GM23338 (cell line): ENCODE data around the gene RBL1. TPM values are rescaled to one million over a fixed set of nuclear protein-coding genes. Genes with fewer than 3 reads are reported as not detected.

Experiments used
- ATAC-seq: fragments of 200-7000 bp; cut with Tn5 transposase; 3 replicates; pipeline ENCODE4 v1.9.1; 2020
- DNase-seq: peaks from one replicate; pipeline ENCODE4 v3.0.0-alpha.2; 2015; ENCODE audit warnings: low spot score
- H2AFZ ChIP-seq: fragments of 200-600 bp; sonication (generic); 2 replicates; pipeline ENCODE4 v1.8.0; 2016; ENCODE audit warnings: antibody characterized with exemption, mild to moderate bottlenecking, moderate library complexity
- H3F3A ChIP-seq: fragments of 200-600 bp; sonication (generic); replicated peaks from 2 replicates; pipeline ENCODE4 v1.8.0; 2017; ENCODE audit warnings: antibody characterized with exemption, mixed run types, low read depth
- H3K27ac ChIP-seq: fragments of 200-600 bp; sonication (generic); 2 replicates; pipeline ENCODE4 v1.6.1; 2016; ENCODE audit warnings: low read depth
- H3K27me3 ChIP-seq: fragments of 200-600 bp; sonication (generic); 2 replicates; pipeline ENCODE4 v1.8.0; 2016; ENCODE audit warnings: mild to moderate bottlenecking, mixed run types, moderate library complexity; ENCODE audit not compliant: insufficient read depth
- H3K36me3 ChIP-seq: fragments of 200-600 bp; sonication (generic); 2 replicates; pipeline ENCODE4 v1.8.0; 2016; ENCODE audit warnings: mild to moderate bottlenecking; ENCODE audit not compliant: insufficient read depth
- H3K4me1 ChIP-seq: fragments of 200-600 bp; sonication (generic); 2 replicates; pipeline ENCODE4 v1.8.0; 2016; ENCODE audit warnings: mild to moderate bottlenecking, moderate library complexity; ENCODE audit not compliant: insufficient read depth
- H3K4me2 ChIP-seq: fragments of 200-600 bp; sonication (generic); 2 replicates; pipeline ENCODE4 v1.7.1; 2017; ENCODE audit warnings: mixed run types
- H3K4me3 ChIP-seq: fragments of 200-600 bp; sonication (generic); 2 replicates; pipeline ENCODE4 v1.6.1; 2016; ENCODE audit warnings: mixed run types
- H3K79me2 ChIP-seq: fragments of 200-600 bp; sonication (generic); replicated peaks from 2 replicates; pipeline ENCODE4 v1.8.0; 2017; ENCODE audit warnings: mild to moderate bottlenecking; ENCODE audit not compliant: insufficient read depth
- H3K9me2 ChIP-seq: fragments of 200-600 bp; sonication (generic); 2 replicates; pipeline ENCODE4 v1.8.0; 2017; ENCODE audit not compliant: insufficient read depth
- H4K20me1 ChIP-seq: fragments of 200-600 bp; sonication (generic); replicated peaks from 2 replicates; pipeline ENCODE4 v1.8.0; 2017; ENCODE audit warnings: mild to moderate bottlenecking; ENCODE audit not compliant: insufficient read depth
- H3K27ac Mint-ChIP-seq: 2 replicates; pipeline ENCODE4 v1.8.0; 2020; ENCODE audit warnings: inconsistent platforms, mild to moderate bottlenecking, moderate library complexity, mixed read lengths
- H3K27me3 Mint-ChIP-seq: 3 replicates; pipeline ENCODE4 v1.8.0; 2022; ENCODE audit warnings: low read depth, mild to moderate bottlenecking, moderate library complexity, mixed read lengths, inconsistent platforms; ENCODE audit not compliant: insufficient read depth, poor library complexity
- H3K36me3 Mint-ChIP-seq: 3 replicates; pipeline ENCODE4 v1.8.0; 2021; ENCODE audit warnings: low read depth, mild to moderate bottlenecking, inconsistent platforms, moderate library complexity, mixed read lengths
- H3K4me1 Mint-ChIP-seq: 3 replicates; pipeline ENCODE4 v1.8.0; 2020; ENCODE audit warnings: mild to moderate bottlenecking, inconsistent platforms, mixed read lengths
- H3K4me3 Mint-ChIP-seq: 3 replicates; pipeline ENCODE4 v1.8.0; 2021; ENCODE audit warnings: moderate library complexity, mild to moderate bottlenecking, inconsistent platforms, mixed read lengths
- H3K9me3 Mint-ChIP-seq: 3 replicates; pipeline ENCODE4 v1.8.0; 2020; ENCODE audit warnings: moderate library complexity, mild to moderate bottlenecking, inconsistent platforms, mixed read lengths
- CREB1 ChIP-seq: fragments of 250-450 bp; sonication (Bioruptor Pico); IDR thresholded peaks from 2 replicates; pipeline ENCODE4 v1.5.0; 2020; ENCODE audit warnings: low read depth, mild to moderate bottlenecking, moderate library complexity
- EZH2phosphoT487 ChIP-seq: fragments of 200-600 bp; sonication (generic); IDR thresholded peaks from one replicate; pipeline ENCODE4 v1.8.1; 2018; ENCODE audit warnings: antibody characterized with exemption; ENCODE audit not compliant: unreplicated experiment
- JUNB ChIP-seq: IDR thresholded peaks from one replicate; pipeline ENCODE4 v1.6.1; 2016; ENCODE audit warnings: antibody characterized with exemption; ENCODE audit not compliant: unreplicated experiment
- NANOG ChIP-seq: IDR thresholded peaks from 2 replicates; pipeline ENCODE4 v1.6.1; 2016; ENCODE audit warnings: antibody characterized with exemption, borderline replicate concordance
- POLR2AphosphoS5 ChIP-seq: IDR thresholded peaks from 2 replicates; pipeline ENCODE4 v1.6.1; 2016; ENCODE audit warnings: antibody characterized with exemption, low read depth
- ZNF114 ChIP-seq: fragments of 250-450 bp; sonication (Bioruptor Pico); IDR thresholded peaks from 2 replicates; pipeline ENCODE4 v1.5.0; 2020; ENCODE audit warnings: mild to moderate bottlenecking, moderate library complexity
- ZNF331 ChIP-seq: fragments of 250-450 bp; sonication (Bioruptor Pico); IDR thresholded peaks from 2 replicates; pipeline ENCODE4 v1.5.0; 2020; ENCODE audit warnings: low read depth, mild to moderate bottlenecking, moderate library complexity
- polyA plus RNA-seq: library from polyadenylated mRNA; unstranded; fragments of >200 nt; fragmentation: Nextera tagmentation; extraction: Ambion mirVana; gene quantifications from 2 replicates; pipeline ENCODE4 v1.2.1, GENCODE V29; 2016
- total RNA-seq: library from RNA; depleted of rRNA; stranded (reverse); fragments of >200 nt; shearing (Covaris generic); gene quantifications from 2 replicates; pipeline ENCODE4 v1.2.3, GENCODE V29; 2014
- TF ChIP-seq, protein P1 (sequence below): IDR thresholded peaks from 2 replicates; pipeline ENCODE4 v1.6.1; 2016; ENCODE audit warnings: antibody characterized with exemption
- TF ChIP-seq, protein P2 (sequence below): IDR thresholded peaks from one replicate; pipeline ENCODE4 v1.6.1; 2018; ENCODE audit warnings: antibody characterized with exemption; ENCODE audit not compliant: unreplicated experiment
- TF ChIP-seq, protein P3 (sequence below), 2 experiments: fragments of 200-600 bp in 1 of 2; sonication (generic) in 1 of 2; conservative IDR thresholded peaks; 2 replicates each; pipeline versions ENCODE4 v1.5.1 to v1.6.1; 2016 to 2017; ENCODE audit warnings: antibody characterized with exemption in 2 of 2, low read depth in 2 of 2, mild to moderate bottlenecking in 2 of 2, moderate library complexity in 1 of 2

RBL1 gene
- total and polyA plus RNA-seq, 2 experiments from 2014 or later: 6.4 to 12.6 TPM

DNA sequence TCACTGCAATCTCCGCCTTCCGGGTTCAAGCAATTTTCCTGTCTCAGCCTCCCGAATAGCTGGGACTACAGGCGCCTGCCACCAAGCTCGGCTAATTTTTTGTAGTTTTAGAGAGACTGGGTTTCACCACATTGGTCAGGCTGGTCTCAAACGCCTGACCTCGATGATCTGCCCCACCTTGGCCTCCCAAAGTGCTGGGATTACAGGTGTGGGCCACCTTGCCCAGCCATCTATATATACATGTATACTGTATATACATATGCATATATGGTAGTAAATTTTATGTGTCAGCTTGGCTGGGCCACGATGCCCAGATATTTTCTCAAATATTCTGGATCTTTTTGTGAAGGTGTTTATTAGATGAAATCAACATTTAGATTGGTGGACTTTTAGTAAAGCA, 18.8 kb downstream of the RBL1 start (continued):
- TF ChIP-seq NANOG (no peak), POLR2AphosphoS5 (no peak), ZNF114 (no peak), EZH2phosphoT487 (no peak), ZNF331 (CRISPR knock-in tag) (no peak), JUNB (no peak), CREB1 (no peak)
- TF ChIP-seq, protein P1, sequence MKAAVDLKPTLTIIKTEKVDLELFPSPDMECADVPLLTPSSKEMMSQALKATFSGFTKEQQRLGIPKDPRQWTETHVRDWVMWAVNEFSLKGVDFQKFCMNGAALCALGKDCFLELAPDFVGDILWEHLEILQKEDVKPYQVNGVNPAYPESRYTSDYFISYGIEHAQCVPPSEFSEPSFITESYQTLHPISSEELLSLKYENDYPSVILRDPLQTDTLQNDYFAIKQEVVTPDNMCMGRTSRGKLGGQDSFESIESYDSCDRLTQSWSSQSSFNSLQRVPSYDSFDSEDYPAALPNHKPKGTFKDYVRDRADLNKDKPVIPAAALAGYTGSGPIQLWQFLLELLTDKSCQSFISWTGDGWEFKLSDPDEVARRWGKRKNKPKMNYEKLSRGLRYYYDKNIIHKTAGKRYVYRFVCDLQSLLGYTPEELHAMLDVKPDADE: no peak

DNA sequence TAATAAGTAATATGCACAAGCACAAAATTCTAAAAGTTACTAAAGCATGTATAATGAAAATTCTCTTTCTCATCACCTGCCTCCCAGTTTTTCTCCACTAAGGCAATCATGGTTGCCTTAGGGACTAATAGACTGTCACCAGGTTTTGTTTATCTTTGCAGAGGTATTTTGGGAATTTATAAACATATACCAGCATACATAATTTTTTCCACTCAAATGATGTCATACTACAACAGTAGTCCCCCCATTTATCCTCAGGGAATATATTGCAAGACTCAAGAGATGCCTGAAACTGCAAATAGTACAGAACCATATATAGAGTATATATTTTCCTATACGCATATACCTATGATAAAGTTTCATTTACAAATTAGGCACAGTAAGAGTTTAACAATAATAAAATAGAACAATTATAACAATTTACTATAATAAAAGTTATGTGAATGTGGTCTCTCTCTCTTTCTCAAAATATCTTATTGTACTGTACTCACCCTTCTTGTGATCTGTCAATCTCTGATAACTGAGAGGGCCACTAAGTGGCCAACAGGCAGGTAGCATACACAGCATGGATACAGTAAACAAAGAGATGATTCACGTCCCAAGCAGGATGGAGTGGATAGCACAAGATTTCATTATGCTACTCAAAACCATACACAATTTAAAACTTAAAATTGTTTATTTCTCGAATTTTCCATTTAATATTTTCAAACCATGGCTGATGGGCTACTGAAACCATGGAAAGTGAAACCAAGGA, 19.7 kb downstream of the RBL1 start:
- ATAC-seq (no peak), DNase-seq (no peak)
- Histone ChIP-seq H3F3A (no peaks in the 10 kb centered on the region), H3K4me1 (no peaks in the 10 kb centered on the region), H3K36me3 (peaks cover 2% of the 10 kb centered on the region), H2AFZ (no peak overlapping the region), H3K27ac (no peak overlapping the region), H4K20me1 (0 out of 2 replicates have a peak, but pooled peaks cover 4% of the 10 kb centered on the region), H3K79me2 (peaks cover 3% of the 10 kb centered on the region; the same call in 1 of the 2 replicates), H3K4me2 (no peak overlapping the region), H3K27me3 (no peaks in the 10 kb centered on the region), H3K9me2 (no peaks in the 10 kb centered on the region), H3K4me3 (no peak overlapping the region)
- Mint-ChIP-seq H3K4me1 (no peaks in the 10 kb centered on the region), H3K36me3 (peaks cover 47% of the 10 kb centered on the region), H3K27ac (no peak overlapping the region), H3K9me3 (peaks cover 9% of the 10 kb centered on the region), H3K27me3 (peaks cover 2% of the 10 kb centered on the region), H3K4me3 (no peak overlapping the region)
- TF ChIP-seq, protein P2, sequence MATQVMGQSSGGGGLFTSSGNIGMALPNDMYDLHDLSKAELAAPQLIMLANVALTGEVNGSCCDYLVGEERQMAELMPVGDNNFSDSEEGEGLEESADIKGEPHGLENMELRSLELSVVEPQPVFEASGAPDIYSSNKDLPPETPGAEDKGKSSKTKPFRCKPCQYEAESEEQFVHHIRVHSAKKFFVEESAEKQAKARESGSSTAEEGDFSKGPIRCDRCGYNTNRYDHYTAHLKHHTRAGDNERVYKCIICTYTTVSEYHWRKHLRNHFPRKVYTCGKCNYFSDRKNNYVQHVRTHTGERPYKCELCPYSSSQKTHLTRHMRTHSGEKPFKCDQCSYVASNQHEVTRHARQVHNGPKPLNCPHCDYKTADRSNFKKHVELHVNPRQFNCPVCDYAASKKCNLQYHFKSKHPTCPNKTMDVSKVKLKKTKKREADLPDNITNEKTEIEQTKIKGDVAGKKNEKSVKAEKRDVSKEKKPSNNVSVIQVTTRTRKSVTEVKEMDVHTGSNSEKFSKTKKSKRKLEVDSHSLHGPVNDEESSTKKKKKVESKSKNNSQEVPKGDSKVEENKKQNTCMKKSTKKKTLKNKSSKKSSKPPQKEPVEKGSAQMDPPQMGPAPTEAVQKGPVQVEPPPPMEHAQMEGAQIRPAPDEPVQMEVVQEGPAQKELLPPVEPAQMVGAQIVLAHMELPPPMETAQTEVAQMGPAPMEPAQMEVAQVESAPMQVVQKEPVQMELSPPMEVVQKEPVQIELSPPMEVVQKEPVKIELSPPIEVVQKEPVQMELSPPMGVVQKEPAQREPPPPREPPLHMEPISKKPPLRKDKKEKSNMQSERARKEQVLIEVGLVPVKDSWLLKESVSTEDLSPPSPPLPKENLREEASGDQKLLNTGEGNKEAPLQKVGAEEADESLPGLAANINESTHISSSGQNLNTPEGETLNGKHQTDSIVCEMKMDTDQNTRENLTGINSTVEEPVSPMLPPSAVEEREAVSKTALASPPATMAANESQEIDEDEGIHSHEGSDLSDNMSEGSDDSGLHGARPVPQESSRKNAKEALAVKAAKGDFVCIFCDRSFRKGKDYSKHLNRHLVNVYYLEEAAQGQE: no peak
- TF ChIP-seq POLR2AphosphoS5 (no peak), NANOG (no peak), ZNF114 (no peak), EZH2phosphoT487 (no peak), CREB1 (no peak)
- TF ChIP-seq, protein P3, sequence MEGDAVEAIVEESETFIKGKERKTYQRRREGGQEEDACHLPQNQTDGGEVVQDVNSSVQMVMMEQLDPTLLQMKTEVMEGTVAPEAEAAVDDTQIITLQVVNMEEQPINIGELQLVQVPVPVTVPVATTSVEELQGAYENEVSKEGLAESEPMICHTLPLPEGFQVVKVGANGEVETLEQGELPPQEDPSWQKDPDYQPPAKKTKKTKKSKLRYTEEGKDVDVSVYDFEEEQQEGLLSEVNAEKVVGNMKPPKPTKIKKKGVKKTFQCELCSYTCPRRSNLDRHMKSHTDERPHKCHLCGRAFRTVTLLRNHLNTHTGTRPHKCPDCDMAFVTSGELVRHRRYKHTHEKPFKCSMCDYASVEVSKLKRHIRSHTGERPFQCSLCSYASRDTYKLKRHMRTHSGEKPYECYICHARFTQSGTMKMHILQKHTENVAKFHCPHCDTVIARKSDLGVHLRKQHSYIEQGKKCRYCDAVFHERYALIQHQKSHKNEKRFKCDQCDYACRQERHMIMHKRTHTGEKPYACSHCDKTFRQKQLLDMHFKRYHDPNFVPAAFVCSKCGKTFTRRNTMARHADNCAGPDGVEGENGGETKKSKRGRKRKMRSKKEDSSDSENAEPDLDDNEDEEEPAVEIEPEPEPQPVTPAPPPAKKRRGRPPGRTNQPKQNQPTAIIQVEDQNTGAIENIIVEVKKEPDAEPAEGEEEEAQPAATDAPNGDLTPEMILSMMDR (conservative IDR thresholded peaks at IDR 0.05; ENCODE audit: low read depth in 2 of 2): no peak
